ENCODE measurements around the gene GADD45A.
A peak's percentile ranks its signal among the peaks of the same experiment; 100 is the strongest.

Gene GADD45A

DNA sequence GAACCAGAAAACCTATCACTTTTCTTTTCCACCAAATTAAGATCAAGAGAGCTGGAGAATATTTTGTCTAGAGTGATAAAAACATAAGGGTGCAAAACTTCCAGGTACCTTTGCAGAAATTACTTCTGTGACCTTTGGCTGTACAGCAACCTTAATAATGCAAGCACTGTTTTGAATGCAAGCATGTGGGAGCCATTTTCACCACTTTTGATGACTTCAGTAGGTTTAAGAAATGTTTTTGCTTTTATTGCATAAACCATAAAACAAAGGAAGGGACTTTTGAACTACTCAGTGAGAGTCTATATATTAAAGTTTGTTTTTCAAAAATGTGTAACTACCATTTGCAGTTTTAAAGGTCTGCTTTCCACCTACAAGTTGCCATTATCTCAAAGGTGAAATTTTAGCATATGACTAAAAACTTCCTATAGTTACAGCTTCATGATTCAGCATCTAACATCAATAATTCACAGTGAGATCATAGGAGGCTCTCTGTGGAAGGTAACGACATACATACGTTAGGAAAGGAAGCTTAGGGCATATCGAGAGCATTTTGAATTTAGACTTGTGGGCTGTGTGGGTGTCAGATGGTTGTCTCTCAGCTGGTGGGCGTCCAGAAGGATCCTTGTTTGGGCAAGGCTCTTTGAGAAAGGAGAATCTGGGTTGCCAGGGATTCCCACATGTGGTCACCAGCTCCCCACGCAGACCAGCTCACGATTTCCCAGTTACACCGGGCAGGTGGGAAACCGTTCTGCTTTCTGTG, 1.1 kb upstream of the GADD45A start:
- TF ChIP-seq, protein P1, sequence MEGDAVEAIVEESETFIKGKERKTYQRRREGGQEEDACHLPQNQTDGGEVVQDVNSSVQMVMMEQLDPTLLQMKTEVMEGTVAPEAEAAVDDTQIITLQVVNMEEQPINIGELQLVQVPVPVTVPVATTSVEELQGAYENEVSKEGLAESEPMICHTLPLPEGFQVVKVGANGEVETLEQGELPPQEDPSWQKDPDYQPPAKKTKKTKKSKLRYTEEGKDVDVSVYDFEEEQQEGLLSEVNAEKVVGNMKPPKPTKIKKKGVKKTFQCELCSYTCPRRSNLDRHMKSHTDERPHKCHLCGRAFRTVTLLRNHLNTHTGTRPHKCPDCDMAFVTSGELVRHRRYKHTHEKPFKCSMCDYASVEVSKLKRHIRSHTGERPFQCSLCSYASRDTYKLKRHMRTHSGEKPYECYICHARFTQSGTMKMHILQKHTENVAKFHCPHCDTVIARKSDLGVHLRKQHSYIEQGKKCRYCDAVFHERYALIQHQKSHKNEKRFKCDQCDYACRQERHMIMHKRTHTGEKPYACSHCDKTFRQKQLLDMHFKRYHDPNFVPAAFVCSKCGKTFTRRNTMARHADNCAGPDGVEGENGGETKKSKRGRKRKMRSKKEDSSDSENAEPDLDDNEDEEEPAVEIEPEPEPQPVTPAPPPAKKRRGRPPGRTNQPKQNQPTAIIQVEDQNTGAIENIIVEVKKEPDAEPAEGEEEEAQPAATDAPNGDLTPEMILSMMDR (IDR thresholded peaks at IDR 0.05) = no peak
- DNase-seq = no peak
- H3K9me3 Mint-ChIP-seq = no peaks in the 10 kb centered on the region
- peaks cover 42% of the 10 kb centered on the region for H3K4me1 Mint-ChIP-seq
- H3K36me3 Mint-ChIP-seq (ENCODE audit: low read depth) = peaks cover 13% of the 10 kb centered on the region
- H3K4me3 Mint-ChIP-seq = no peak overlapping the region
- no peaks in the 10 kb centered on the region for H3K27me3 Mint-ChIP-seq (ENCODE audit: low read depth, poor library complexity)
- H3K27ac Mint-ChIP-seq = no peak overlapping the region

DNA sequence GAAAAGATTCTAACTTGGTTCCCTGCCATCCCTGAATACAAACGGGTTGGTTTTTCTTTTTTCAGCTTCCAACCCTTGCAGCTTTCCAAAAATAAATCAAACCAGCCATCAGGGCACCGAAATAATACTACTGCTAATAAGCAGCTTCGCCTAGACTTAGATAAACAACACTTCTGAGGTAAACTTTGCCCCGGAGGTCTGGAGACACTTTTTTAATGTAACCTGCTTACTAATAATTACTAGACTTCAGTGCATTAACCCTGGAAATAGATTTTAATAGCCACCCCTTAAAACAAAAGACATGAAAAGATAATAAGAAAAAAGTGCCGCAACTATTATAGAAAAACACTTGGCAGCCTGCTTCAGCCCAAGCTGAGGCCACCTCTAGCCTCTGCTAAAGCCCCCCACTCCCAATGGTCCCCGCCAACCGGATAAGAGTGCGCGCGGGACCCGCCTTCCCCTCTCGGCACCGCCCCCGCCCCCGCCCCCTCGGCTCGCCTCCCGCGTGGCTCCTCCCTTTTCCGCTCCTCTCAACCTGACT, 405 bp upstream of the GADD45A start:
- H3K4me3 Mint-ChIP-seq = peak overlapping the region; percentile 91
- TF ChIP-seq, protein P1 (IDR thresholded peaks at IDR 0.05) = no peak
- peaks cover 47% of the 10 kb centered on the region for H3K4me1 Mint-ChIP-seq
- no peak for DNase-seq
- H3K27ac Mint-ChIP-seq = no peak overlapping the region
- no peaks in the 10 kb centered on the region for H3K9me3 Mint-ChIP-seq
- no peaks in the 10 kb centered on the region for H3K27me3 Mint-ChIP-seq (ENCODE audit: low read depth, poor library complexity)
- peaks cover 13% of the 10 kb centered on the region for H3K36me3 Mint-ChIP-seq (ENCODE audit: low read depth)

DNA sequence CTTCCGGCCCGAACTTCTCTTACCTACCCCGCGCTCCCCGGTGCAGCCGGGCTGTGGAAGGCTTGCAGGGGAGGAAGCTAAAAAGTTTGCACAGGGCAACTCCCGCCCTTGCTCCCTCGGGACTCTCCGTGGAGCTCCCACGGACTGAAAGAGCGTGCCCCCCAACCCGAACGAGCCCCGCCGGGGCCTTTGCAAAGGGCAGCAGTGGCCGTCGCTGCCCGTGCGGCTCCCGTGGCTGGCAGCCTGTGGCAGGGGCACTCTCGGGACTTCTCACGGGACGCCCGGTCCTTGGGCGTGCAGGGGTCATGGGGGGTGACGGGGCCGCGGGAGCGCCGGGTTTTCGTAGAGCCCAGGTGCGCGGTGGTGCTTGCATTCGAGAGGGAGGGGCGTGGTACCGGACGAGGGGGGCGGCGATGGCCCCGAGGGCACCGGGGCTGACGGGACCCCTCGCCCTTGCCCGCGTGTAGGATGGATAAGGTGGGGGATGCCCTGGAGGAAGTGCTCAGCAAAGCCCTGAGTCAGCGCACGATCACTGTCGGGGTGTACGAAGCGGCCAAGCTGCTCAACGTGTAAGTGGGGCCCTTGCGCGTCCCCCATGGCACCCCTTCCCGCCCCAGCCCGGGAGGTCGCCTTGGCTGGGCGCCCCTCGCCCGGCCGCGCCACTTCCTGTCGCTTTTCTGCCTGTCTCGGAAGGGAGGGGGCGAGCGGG, 711 bp downstream of the GADD45A start:
- peaks cover 13% of the 10 kb centered on the region for H3K36me3 Mint-ChIP-seq (ENCODE audit: low read depth)
- no peaks in the 10 kb centered on the region for H3K27me3 Mint-ChIP-seq (ENCODE audit: low read depth, poor library complexity)
- H3K27ac Mint-ChIP-seq = peak overlapping the region; percentile 96
- TF ChIP-seq, protein P1 (IDR thresholded peaks at IDR 0.05) = no peak
- H3K9me3 Mint-ChIP-seq = no peaks in the 10 kb centered on the region
- peak overlapping the region; percentile 91 for H3K4me3 Mint-ChIP-seq
- DNase-seq = peak; percentile 50
- H3K4me1 Mint-ChIP-seq = peaks cover 47% of the 10 kb centered on the region

DNA sequence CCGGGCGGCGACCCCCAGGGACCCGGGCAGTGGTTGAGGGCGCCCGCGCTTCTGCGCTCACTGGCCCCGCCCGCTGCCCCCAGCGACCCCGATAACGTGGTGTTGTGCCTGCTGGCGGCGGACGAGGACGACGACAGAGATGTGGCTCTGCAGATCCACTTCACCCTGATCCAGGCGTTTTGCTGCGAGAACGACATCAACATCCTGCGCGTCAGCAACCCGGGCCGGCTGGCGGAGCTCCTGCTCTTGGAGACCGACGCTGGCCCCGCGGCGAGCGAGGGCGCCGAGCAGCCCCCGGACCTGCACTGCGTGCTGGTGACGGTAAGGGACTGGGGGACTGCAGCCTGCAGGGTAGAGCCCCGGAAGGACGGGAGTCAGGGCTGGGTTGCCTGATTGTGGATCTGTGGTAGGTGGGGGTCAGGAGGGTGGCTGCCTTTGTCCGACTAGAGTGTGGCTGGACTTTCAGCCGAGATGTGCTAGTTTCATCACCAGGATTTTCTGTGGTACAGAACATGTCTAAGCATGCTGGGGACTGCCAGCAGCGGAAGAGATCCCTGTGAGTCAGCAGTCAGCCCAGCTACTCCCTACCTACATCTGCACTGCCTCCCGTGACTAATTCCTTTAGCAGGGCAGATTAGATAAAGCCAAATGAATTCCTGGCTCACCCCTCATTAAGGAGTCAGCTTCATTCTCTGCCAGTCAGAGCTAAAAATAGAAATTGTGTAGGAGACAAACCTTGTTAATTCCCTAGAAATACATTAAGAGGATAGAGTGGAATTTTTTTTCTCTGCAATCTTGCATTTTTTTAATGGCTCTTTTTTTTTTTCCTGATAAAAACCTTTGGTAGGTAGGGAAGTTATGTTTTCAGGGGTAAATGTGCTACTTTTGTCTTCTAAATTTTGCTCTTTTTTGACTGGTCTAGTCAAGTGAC, 1.5 kb downstream of the GADD45A start:
- peak overlapping the region; percentile 91 for H3K4me3 Mint-ChIP-seq

DNA sequence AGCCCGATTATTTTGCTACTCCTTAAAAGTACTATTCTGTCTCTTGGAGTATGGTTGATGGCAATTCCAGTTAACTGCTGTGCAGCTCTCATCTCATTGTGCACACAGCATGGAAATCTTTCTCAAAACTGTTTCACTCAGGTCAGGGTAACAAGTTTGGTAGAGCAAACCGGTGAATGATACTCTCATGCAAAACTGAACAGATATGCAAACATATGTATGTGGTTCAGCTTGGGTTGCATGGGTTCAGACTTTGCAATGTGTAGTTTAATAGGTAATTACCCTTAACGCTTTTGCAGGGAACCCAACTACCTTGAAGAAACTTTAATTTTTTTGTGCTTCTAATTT, 2.2 kb downstream of the GADD45A start:
- Mint-ChIP-seq H3K27ac (peak overlapping the region; percentile 96), H3K9me3 (no peaks in the 10 kb centered on the region), H3K36me3 (ENCODE audit: low read depth) (peaks cover 13% of the 10 kb centered on the region), H3K4me3 (peak overlapping the region; percentile 91), H3K27me3 (ENCODE audit: low read depth, poor library complexity) (no peaks in the 10 kb centered on the region), H3K4me1 (peaks cover 47% of the 10 kb centered on the region)
- TF ChIP-seq, protein P1 (IDR thresholded peaks at IDR 0.05) = no peak
- no peak for DNase-seq

More for the DNA sequence above, 1.5 kb downstream of the GADD45A start:
- TF ChIP-seq, protein P1 (IDR thresholded peaks at IDR 0.05) = no peak
- H3K9me3 Mint-ChIP-seq = no peaks in the 10 kb centered on the region
- peaks cover 47% of the 10 kb centered on the region for H3K4me1 Mint-ChIP-seq
- peak; percentile 79 for DNase-seq
- peak overlapping the region; percentile 96 for H3K27ac Mint-ChIP-seq
- peaks cover 13% of the 10 kb centered on the region for H3K36me3 Mint-ChIP-seq (ENCODE audit: low read depth)
- H3K27me3 Mint-ChIP-seq (ENCODE audit: low read depth, poor library complexity) = no peaks in the 10 kb centered on the region
